HepG2 (cell line): ENCODE results near the gene NUCB1. TPM values are rescaled to one million over a fixed set of nuclear protein-coding genes. Genes with fewer than 3 reads are reported as not detected.

Experiments used
- ATF7-NPFF ChIP-seq: sonication (generic); formaldehyde crosslinking; IDR thresholded peaks from 2 replicates; pipeline ENCODE4 v1.8.1; 2023; ENCODE audit warnings: mild to moderate bottlenecking, low read depth, missing genetic modification reagents, moderate library complexity
- ATRX ChIP-seq: sonication (generic); formaldehyde crosslinking; IDR thresholded peaks from 2 replicates; pipeline ENCODE4 v1.4.0; 2020; ENCODE audit warnings: missing genetic modification reagents, borderline replicate concordance
- EEA1 ChIP-seq: sonication (generic); formaldehyde crosslinking; IDR thresholded peaks from 2 replicates; pipeline ENCODE4 v1.5.1; 2020; ENCODE audit warnings: mild to moderate bottlenecking, missing genetic modification reagents, borderline replicate concordance
- ELF4 ChIP-seq: sonication (generic); formaldehyde crosslinking; IDR thresholded peaks from 2 replicates; pipeline ENCODE4 v1.5.0; 2020; ENCODE audit warnings: missing genetic modification reagents, mild to moderate bottlenecking, moderate library complexity, borderline replicate concordance
- FOXO1 ChIP-seq: sonication (generic); formaldehyde crosslinking; IDR thresholded peaks from 2 replicates; pipeline ENCODE4 v1.4.0; 2020; ENCODE audit warnings: missing genetic modification reagents
- GFI1 ChIP-seq: sonication (generic); formaldehyde crosslinking; IDR thresholded peaks from 2 replicates; pipeline ENCODE4 v1.5.0; 2020; ENCODE audit warnings: missing genetic modification reagents, mild to moderate bottlenecking, borderline replicate concordance
- HIC2 ChIP-seq: sonication (generic); formaldehyde crosslinking; IDR thresholded peaks from 2 replicates; pipeline ENCODE4 v1.9.0; 2022; ENCODE audit warnings: low read depth, missing genetic modification reagents
- HNRNPLL ChIP-seq: fragments of 200-400 bp; formaldehyde crosslinking; IDR thresholded peaks from 2 replicates; pipeline ENCODE4 v1.6.1; 2017; ENCODE audit warnings: mild to moderate bottlenecking, low read depth, low read length; ENCODE audit not compliant: poor library complexity, severe bottlenecking
- JARID2 ChIP-seq: sonication (generic); formaldehyde crosslinking; IDR thresholded peaks from 2 replicates; pipeline ENCODE4 v1.8.1; 2023; ENCODE audit warnings: missing genetic modification reagents, inconsistent platforms; ENCODE audit not compliant: insufficient replicate concordance
- MEF2D ChIP-seq: sonication (generic); formaldehyde crosslinking; IDR thresholded peaks from 2 replicates; pipeline ENCODE4 v1.5.1; 2020; ENCODE audit warnings: mild to moderate bottlenecking, missing genetic modification reagents
- NFE2 ChIP-seq: sonication (generic); formaldehyde crosslinking; IDR thresholded peaks from 2 replicates; pipeline ENCODE4 v1.4.0; 2020; ENCODE audit warnings: missing genetic modification reagents
- SMAD9 ChIP-seq: sonication (generic); formaldehyde crosslinking; IDR thresholded peaks from 2 replicates; pipeline ENCODE4 v1.5.1; 2020; ENCODE audit warnings: mild to moderate bottlenecking, missing genetic modification reagents
- SNRNP70 ChIP-seq: fragments of 200-400 bp; formaldehyde crosslinking; IDR thresholded peaks from 2 replicates; pipeline ENCODE4 v1.6.1; 2017; ENCODE audit warnings: mild to moderate bottlenecking, low read depth, low read length, moderate library complexity
- SOX6 ChIP-seq, 2 experiments: fragments of 450-650 bp in 1 of 2; sonication (generic) in 1 of 2; formaldehyde crosslinking in 1 of 2; IDR thresholded peaks; 2 replicates each; pipeline versions ENCODE4 v1.4.0 to v1.6.1; 2017 to 2020; ENCODE audit warnings: antibody characterized with exemption in 1 of 2, mild to moderate bottlenecking in 1 of 2, missing genetic modification reagents in 1 of 2
- SP5 ChIP-seq: IDR thresholded peaks from 2 replicates; pipeline ENCODE4 v1.6.1; 2016; ENCODE audit warnings: low read depth, borderline replicate concordance
- ZBTB4 ChIP-seq: sonication (generic); formaldehyde crosslinking; IDR thresholded peaks from 2 replicates; pipeline ENCODE4 v1.4.0; 2020; ENCODE audit warnings: missing genetic modification reagents, mild to moderate bottlenecking, borderline replicate concordance
- ZBTB49 ChIP-seq: sonication (generic); formaldehyde crosslinking; IDR thresholded peaks from 2 replicates; pipeline ENCODE4 v1.4.0; 2020; ENCODE audit warnings: missing genetic modification reagents, borderline replicate concordance
- ZNF256 ChIP-seq: sonication (generic); formaldehyde crosslinking; conservative IDR thresholded peaks from 2 replicates; pipeline ENCODE4 v1.4.0; 2020; ENCODE audit warnings: missing genetic modification reagents
- ZNF619 ChIP-seq: sonication (generic); formaldehyde crosslinking; IDR thresholded peaks from 2 replicates; pipeline ENCODE4 v1.4.0; 2020; ENCODE audit warnings: mild to moderate bottlenecking, missing genetic modification reagents
- ZNF740 ChIP-seq: sonication (generic); formaldehyde crosslinking; IDR thresholded peaks from 2 replicates; pipeline ENCODE4 v1.4.0; 2020; ENCODE audit warnings: missing genetic modification reagents
- polyA plus RNA-seq, 8 experiments: library from polyadenylated mRNA; depleted of rRNA in 3 of 8; stranded (reverse) in 7 of 8; unstranded in 1 of 8; fragments of >200 nt; fragmentation: Illumina TruSeq in 4 of 8; extraction: Trizol in 4 of 8; gene quantifications; 2 replicates each; pipeline versions ENCODE4 v1.2.1 to v1.2.3, GENCODE V29; 2011 to 2016; ENCODE audit warnings: low read depth in 4 of 8, missing spikeins in 1 of 8, mixed read lengths in 1 of 8; ENCODE audit not compliant: insufficient read depth in 1 of 8
- total RNA-seq, 5 experiments: library from RNA; depleted of rRNA; stranded (reverse); fragments of >200 nt; fragmentation: Illumina TruSeq; extraction: Trizol; gene quantifications; 2 replicates each; pipeline ENCODE4 v1.2.3, GENCODE V29; 2016; ENCODE audit warnings: low read depth in 1 of 5

The NUCB1 gene
- total and polyA plus RNA-seq, 2 of the 13 experiments (the other 11 are each of a cell fraction or from before 2014, with no cell fraction given): 82.3 to 106 TPM

- TF ChIP-seq HIC2 (peak; percentile 83), ZNF256 (CRISPR knock-in tag) (no peak; the same call in 1 of the 2 replicates), FOXO1 (CRISPR knock-in tag) (peak; percentile 12; the same call in 1 of the 2 replicates), ATF7-NPFF (CRISPR knock-in tag) (peak; percentile 80), SNRNP70 (no peak), ZNF740 (CRISPR knock-in tag) (peak; percentile 93), ATRX (CRISPR knock-in tag) (0 out of 2 replicates have a peak, but pooled peaks have one; percentile 16), ZNF619 (CRISPR knock-in tag) (0 out of 2 replicates have a peak, but pooled peaks have one; percentile 30), SMAD9 (CRISPR knock-in tag) (peak; percentile 70; the same call in 1 of the 2 replicates), ELF4 (CRISPR knock-in tag) (0 out of 2 replicates have a peak, but pooled peaks have one; percentile 64), EEA1 (CRISPR knock-in tag) (peak; percentile 67; the same call in 1 of the 2 replicates), NFE2 (CRISPR knock-in tag) (0 out of 2 replicates have a peak, but pooled peaks have one; percentile 8), SP5 (CRISPR knock-in tag) (peak; percentile 77), MEF2D (peak; percentile 92), HNRNPLL (peak; percentile 61), JARID2 (CRISPR knock-in tag) (peak; percentile 79), ZBTB49 (no peak), SOX6 (IDR thresholded peaks at IDR 0.05) (no peak), SOX6 (CRISPR knock-in tag; IDR thresholded peaks at IDR 0.05) (peak; percentile 58), GFI1 (CRISPR knock-in tag) (peak; percentile 55; the same call in 1 of the 2 replicates), ZBTB4 (CRISPR knock-in tag) (peak; percentile 56; the same call in 1 of the 2 replicates)
These were observed 62.1 kb downstream of the NUCB1 start (continued) for GRCh38 chr19:48962029-48962848.
